Natural killer cell treated with Interleukin-12 subunit alpha and Interleukin-12 subunit beta and Interleukin-15 and Interleukin-18, amount 100 ng/mL, for 72 hours (primary cell): Measurements from ENCODE around the gene TMEM244. TPM values are rescaled to one million over a fixed set of nuclear protein-coding genes. Genes with fewer than 3 reads are reported as not detected.
"Not testable (repeated sequence)": the region's sequence is repeated elsewhere in the genome, so short reads cannot be mapped to it uniquely, and the experiment has no call there.

Experiments used
- ATAC-seq, 2 donors: fragments of 150-1000 bp; cut with Tn5 transposase in 1 of 2; sonication (Bioruptor Pico), chemical (Tn5 transposase) in 1 of 2; 2 replicates each; pipeline ENCODE4 v1.10.0; 2021
- DNase-seq: peaks from one replicate; pipeline ENCODE4 v3.0.0; 2022; ENCODE audit warnings: low spot score
- H3K27ac Mint-ChIP-seq, 2 donors: 1 replicate in 1 of 2; 2 replicates in 1 of 2; pipeline ENCODE4 v1.8.0; 2022; ENCODE audit warnings: mixed read lengths in 2 of 2, mild to moderate bottlenecking in 1 of 2, moderate library complexity in 1 of 2
- H3K27me3 Mint-ChIP-seq, 2 donors: 1 replicate in 1 of 2; 2 replicates in 1 of 2; pipeline ENCODE4 v1.8.0; 2022; ENCODE audit warnings: mixed read lengths in 2 of 2
- H3K36me3 Mint-ChIP-seq: one replicate; pipeline ENCODE4 v1.8.0; 2022; ENCODE audit warnings: mixed read lengths
- H3K4me1 Mint-ChIP-seq, 2 donors: 1 replicate in 1 of 2; 2 replicates in 1 of 2; pipeline ENCODE4 v1.8.0; 2022; ENCODE audit warnings: low read depth in 2 of 2, mixed read lengths in 2 of 2, mild to moderate bottlenecking in 1 of 2
- H3K4me3 Mint-ChIP-seq: one replicate; pipeline ENCODE4 v1.8.0; 2022; ENCODE audit warnings: mixed read lengths
- H3K9me3 Mint-ChIP-seq: 2 replicates; pipeline ENCODE4 v1.8.0; 2022; ENCODE audit warnings: mixed read lengths
- total RNA-seq, 2 donors: library from RNA; stranded (reverse); gene quantifications; one replicate each; pipeline ENCODE4 v1.2.3, GENCODE V29; 2022

The TMEM244 gene
- total RNA-seq, 2 donors from 2014 or later = not detected

DNA sequence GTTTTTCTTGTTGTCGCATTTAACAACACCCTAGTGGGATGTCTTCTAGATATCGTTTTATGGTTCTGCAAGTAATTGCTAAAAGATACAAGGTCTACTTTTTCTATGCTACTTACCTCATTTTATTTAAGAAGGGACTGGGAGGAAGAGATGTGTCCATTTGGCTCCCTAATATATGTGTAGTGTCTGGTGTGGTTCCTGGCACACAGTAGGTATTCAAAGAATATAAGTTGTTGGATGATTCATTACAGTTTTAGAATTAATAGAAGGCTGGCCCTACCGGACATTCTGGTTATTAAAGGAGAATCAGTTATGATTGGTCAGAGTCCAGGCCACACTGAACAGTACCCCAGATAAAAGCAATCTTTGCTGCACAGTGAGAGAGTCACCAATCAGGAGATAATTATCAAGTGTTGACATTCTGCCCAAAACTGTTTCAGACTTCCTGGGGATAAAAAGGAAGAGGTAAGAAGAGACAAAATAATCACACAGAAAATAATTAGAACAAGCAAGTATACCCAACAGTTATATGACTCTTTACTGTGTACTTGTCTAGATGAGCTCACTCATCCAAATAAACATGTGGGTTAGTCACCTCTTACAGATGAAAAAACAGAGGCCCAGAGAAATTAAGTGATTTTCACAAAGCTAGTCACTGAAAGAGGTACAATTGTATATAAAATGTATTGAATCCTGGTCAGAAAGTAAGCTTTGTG, 7.0 kb downstream of the TMEM244 start:
- H3K4me3 Mint-ChIP-seq = no peak overlapping the region
- no peak for DNase-seq
- H3K36me3 Mint-ChIP-seq = no peaks in the 10 kb centered on the region
- no peaks in the 10 kb centered on the region for H3K9me3 Mint-ChIP-seq
- H3K27ac Mint-ChIP-seq = no peak overlapping the region
- peaks cover 0 to 6% of the 10 kb centered on the region in 2 donors for H3K4me1 Mint-ChIP-seq
- H3K27me3 Mint-ChIP-seq = peaks cover 4 to 15% of the 10 kb centered on the region in 2 donors
- no peak for ATAC-seq

DNA sequence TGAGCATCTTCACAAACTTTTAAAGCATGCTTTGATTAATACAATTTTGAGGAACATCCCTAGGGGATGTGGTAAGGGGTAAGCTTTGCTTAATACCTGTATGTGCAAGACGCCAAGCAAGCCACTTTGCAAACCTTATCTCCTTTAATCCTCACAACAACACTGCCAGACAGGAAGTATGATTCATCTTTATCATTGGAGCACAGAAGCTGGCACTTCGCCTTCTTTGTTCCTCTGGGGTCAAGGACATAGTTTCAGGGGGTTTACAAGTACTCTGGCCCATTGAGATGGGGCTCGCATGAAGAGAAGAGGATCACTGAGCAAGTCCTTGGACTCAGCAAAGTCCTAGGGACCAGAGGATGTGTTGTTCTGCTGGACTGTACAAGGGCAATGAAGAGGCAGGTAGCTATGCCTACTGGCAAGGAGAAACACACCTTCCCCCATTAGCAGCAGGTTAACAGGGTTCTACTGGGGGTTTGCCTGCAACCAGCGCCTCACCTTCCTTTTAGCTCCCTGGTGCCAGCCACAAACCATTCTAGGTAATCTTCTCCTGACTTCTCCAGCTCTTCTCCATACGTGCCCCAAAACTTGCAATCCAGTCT, 8.8 kb downstream of the TMEM244 start:
- Mint-ChIP-seq H3K9me3 (no peaks in the 10 kb centered on the region), H3K27ac (no peak overlapping the region), H3K4me3 (no peak overlapping the region), H3K27me3 (peaks cover 12 to 26% of the 10 kb centered on the region in 2 donors), H3K4me1 (peaks cover 0 to 6% of the 10 kb centered on the region in 2 donors), H3K36me3 (no peaks in the 10 kb centered on the region)
- DNase-seq (no peak), ATAC-seq (no peak)

DNA sequence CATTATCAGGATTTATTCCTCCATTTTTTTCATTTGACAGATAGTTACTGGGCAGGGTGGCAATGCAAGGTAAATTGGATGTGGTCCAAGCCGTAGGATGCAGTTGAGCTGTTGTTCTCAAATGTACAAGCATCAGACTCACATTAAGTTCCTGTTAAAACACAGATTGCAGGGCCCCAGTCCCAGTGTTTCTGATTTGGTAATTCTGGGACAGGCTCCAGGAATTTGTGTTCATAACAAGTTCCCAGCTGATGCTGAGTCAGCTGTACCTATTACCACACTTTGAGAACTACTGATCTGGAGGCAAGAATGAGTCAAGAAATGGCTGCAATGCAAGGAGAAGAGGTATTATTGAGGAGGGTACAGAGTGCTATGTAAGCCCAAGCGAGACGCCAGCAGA, 11.7 kb downstream of the TMEM244 start:
- DNase-seq = no peak
- Mint-ChIP-seq H3K4me3 (no peak overlapping the region), H3K27ac (no peak overlapping the region), H3K9me3 (no peaks in the 10 kb centered on the region), H3K27me3 (peaks cover 16 to 29% of the 10 kb centered on the region in 2 donors), H3K36me3 (no peaks in the 10 kb centered on the region), H3K4me1 (peaks cover 0 to 6% of the 10 kb centered on the region in 2 donors)
- ATAC-seq = no peak

DNA sequence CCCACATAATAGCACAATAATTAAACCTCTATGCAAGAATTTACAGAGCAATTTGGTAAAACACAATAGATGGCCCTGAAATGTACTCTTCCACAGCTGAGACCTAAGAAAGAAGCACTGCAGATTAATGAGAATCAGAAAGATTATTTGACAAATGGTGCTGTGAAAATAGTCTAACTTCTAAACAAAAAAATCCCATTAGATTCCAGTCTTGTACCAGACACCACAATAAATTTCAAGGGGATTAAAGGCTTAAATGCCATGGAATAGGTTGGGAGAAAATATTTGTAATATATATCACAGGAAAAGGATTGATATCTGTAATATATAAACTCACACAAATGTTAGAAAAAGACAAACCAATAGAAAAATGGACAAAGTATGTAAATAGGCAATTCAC, 14.4 kb downstream of the TMEM244 start:
- no peak for ATAC-seq
- DNase-seq = no peak
- Mint-ChIP-seq H3K4me3 (no peak overlapping the region), H3K27me3 (peaks cover 19 to 20% of the 10 kb centered on the region in 2 donors), H3K36me3 (no peaks in the 10 kb centered on the region), H3K27ac (no peak overlapping the region), H3K4me1 (no peaks in the 10 kb centered on the region), H3K9me3 (no peaks in the 10 kb centered on the region)

DNA sequence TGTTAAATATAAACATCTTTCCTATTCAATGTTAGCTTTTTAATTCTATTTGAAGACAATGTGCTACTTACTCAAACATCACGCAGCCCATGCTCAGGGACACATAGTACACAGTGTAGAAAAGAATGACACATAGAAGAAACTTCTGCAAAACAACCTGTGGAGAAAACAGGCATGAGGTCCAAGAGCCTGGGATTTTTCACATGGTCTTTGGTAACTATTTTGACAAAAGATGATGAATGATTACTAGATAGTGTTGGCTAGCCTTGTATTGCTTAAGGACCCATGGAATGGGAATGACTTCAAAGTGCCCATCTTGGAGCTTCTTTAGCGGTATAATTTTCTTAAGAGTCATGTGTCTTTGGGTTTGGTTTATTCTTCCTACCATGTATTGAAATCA, 15.4 kb downstream of the TMEM244 start:
- no peak for ATAC-seq

DNA sequence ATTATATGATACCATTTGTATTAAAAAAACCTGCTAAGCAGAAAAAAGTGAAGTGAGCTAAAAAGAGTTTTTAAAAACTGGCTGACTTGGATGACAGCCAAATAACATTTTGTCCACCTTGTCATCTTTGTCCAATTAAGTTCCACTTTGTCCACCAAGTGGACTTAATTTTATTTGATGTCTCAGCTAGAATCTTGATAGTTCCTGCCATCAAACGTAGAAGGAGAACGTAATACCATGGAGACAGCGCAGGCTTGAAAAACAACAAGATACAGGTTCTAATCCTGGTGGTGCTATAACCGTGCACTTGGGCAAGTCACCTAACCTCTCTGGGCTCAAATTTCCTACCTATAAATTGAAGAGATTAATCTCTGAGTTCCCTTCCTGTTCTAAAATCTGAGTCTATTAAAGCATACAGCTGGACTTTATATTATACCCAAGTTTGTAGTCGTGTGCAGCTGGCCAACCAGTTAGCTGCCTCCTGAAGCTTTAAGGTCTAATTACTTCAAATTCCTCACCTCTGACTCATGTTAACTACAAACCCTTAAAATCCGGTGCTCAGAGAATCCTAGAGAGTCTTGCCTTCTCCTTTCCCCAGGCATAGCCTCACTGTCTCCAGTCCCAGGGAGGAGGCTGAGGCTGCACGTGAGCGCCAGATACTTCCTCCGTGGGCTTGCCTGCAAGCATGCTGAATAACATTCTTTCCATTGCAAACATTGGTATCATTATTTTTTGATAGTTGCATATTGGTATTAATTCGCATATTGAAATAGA, 16.8 kb downstream of the TMEM244 start:
- ATAC-seq (no peak), DNase-seq (no peak)
- Mint-ChIP-seq H3K9me3 (no peaks in the 10 kb centered on the region), H3K4me3 (no peak overlapping the region), H3K4me1 (no peaks in the 10 kb centered on the region), H3K27me3 (peaks cover 14 to 21% of the 10 kb centered on the region in 2 donors), H3K27ac (no peak overlapping the region), H3K36me3 (no peaks in the 10 kb centered on the region)

More for the DNA sequence above, 15.4 kb downstream of the TMEM244 start:
- no peaks in the 10 kb centered on the region for H3K36me3 Mint-ChIP-seq
- H3K27me3 Mint-ChIP-seq = peaks cover 19 to 20% of the 10 kb centered on the region in 2 donors
- no peaks in the 10 kb centered on the region for H3K4me1 Mint-ChIP-seq
- no peaks in the 10 kb centered on the region for H3K9me3 Mint-ChIP-seq
- H3K27ac Mint-ChIP-seq = no peak overlapping the region
- no peak for DNase-seq
- no peak overlapping the region for H3K4me3 Mint-ChIP-seq

DNA sequence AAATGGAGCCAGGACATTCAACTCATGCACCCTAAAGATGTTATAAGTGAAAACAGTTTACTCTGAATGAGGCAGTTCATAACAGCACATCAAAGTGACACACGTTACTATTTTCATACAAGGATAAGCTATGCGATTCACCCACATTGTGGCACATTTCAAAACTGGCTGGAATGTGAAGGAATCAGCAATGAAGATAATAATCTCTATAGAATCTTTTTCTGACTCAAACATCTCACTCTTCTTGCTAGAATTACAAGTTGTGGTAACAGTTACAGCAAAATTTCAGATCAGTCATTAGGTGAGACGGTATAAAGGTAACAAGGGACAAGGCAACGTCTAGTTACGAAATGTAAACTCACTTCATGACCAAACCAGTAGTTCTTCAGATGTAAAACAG, 17.5 kb downstream of the TMEM244 start:
- no peak overlapping the region for H3K4me3 Mint-ChIP-seq
- H3K9me3 Mint-ChIP-seq = no peaks in the 10 kb centered on the region
- peaks cover 14 to 23% of the 10 kb centered on the region in 2 donors for H3K27me3 Mint-ChIP-seq
- no peaks in the 10 kb centered on the region for H3K4me1 Mint-ChIP-seq
- no peak for ATAC-seq
- H3K36me3 Mint-ChIP-seq = no peaks in the 10 kb centered on the region
- no peak overlapping the region for H3K27ac Mint-ChIP-seq
- no peak for DNase-seq

DNA sequence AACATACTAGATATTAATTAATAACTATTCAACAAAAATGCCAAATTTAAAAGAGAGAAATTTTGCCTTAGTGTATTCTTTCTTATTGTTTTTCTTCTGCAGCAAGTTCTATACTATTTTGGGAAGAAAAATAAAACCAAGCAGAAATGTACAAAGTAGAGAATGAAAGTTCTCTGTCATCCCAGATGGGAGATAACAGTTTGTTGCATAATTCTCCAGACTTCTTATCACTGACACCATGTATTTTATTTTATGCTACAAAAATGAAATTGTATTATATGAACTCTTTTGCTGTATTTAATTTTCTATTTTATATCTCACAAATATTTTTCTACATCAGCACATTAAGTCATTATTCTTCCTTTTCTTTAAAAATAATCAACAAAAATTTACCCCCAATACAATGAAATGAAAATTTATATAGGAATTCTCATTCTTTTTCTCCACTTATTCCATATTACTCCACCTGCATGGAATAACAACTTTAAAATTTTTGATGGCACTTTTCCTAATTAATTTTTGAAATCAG, 18.2 kb downstream of the TMEM244 start:
- ATAC-seq (no peak), DNase-seq (no peak)
- Mint-ChIP-seq H3K4me1 (no peaks in the 10 kb centered on the region), H3K9me3 (no peaks in the 10 kb centered on the region), H3K27me3 (peaks cover 15 to 24% of the 10 kb centered on the region in 2 donors), H3K27ac (no peak overlapping the region), H3K4me3 (no peak overlapping the region), H3K36me3 (peaks cover 4% of the 10 kb centered on the region)

DNA sequence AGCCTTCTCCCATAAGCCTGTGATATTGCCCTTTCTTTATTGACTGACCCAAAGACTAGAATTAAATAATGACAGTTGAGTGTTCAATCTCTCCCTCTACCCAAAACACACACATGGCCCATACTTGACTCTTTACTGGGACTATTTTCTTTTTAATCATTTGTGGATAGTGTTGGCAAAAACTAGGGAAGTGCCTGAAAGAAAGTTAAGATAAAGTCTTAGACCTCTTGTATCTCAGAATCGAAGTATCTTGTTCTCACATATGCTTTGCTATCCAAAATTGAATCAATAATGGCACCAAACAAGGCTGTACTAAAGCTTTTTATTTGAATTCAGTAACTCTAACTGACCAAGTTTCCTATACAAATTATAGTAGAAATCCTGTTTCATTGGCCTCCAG, 19.0 kb downstream of the TMEM244 start:
- H3K36me3 Mint-ChIP-seq = peaks cover 4% of the 10 kb centered on the region
- H3K27me3 Mint-ChIP-seq = peaks cover 12 to 16% of the 10 kb centered on the region in 2 donors
- no peak overlapping the region for H3K4me3 Mint-ChIP-seq
- no peak for DNase-seq
- no peaks in the 10 kb centered on the region for H3K9me3 Mint-ChIP-seq
- ATAC-seq = no peak
- H3K4me1 Mint-ChIP-seq = no peaks in the 10 kb centered on the region
- H3K27ac Mint-ChIP-seq = no peak overlapping the region

DNA sequence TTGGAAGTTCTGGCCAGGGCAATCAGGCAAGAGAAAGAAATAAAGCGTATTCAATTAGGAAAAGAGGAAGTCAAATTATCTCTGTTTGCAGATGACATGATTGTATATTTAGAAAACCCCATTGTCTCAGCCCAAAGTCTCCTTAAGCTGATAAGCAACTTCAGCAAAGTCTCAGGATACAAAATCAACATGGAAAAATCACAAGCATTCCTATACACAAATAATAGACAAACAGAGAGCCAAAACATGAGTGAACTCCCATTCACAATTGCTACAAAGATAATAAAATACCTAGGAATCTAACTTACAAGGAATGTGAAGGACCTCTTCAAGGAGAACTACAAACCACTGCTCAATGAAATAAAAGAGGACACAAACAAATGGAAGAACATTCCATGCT, 21.6 kb downstream of the TMEM244 start:
- not testable (repeated sequence) for H3K4me1 Mint-ChIP-seq, ATAC-seq, DNase-seq, H3K9me3 Mint-ChIP-seq, H3K27ac Mint-ChIP-seq, H3K36me3 Mint-ChIP-seq, H3K4me3 Mint-ChIP-seq
- H3K27me3 Mint-ChIP-seq = peaks cover 9 to 16% of the 10 kb centered on the region in 2 donors

DNA sequence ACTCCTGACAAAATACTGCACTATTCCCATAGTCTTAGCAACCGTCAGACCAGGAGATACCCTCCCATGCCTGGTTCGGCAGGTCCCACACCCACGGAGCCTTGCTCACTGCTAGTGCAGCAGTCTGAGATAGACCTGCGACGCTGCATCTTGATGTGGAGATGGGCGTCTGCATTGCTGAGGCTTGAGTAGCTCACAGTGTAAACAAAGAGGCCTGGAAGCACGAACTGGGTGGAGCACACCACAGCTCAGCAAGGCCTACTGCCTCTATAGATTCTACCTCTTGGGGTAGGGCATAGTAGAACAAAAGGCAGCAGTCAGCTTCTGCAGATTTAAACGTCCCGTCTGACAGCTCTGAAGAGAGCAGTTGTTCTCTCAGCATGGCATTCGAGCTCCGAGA, 25.4 kb downstream of the TMEM244 start:
- Mint-ChIP-seq H3K9me3 (no peaks in the 10 kb centered on the region), H3K4me3 (no peak overlapping the region), H3K4me1 (no peaks in the 10 kb centered on the region), H3K27me3 (peaks cover 6 to 16% of the 10 kb centered on the region in 2 donors), H3K27ac (no peak overlapping the region), H3K36me3 (peaks cover 4% of the 10 kb centered on the region)
- ATAC-seq = no peak
- no peak for DNase-seq

DNA sequence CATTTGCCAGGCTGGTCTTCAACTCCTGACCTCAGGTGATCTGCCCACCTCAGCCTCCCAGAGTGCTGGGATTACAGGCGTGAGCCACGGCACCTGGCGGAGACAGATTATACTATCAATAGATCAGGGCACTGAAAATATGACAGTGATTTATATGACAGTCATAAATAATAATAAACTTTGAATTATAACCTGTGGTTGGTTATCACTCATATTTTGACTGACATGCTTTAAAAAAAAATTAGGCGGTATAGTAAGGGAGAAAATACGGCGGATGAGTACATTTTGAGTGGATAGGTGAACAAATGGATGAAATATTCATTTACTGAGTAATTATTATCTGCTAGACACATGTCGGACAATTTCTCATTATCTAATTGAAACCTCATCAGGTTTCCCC, 28.8 kb downstream of the TMEM244 start:
- Mint-ChIP-seq H3K27me3 (peaks cover 0 to 5% of the 10 kb centered on the region in 2 donors), H3K27ac (no peak overlapping the region), H3K4me1 (no peaks in the 10 kb centered on the region), H3K4me3 (no peak overlapping the region), H3K9me3 (no peaks in the 10 kb centered on the region), H3K36me3 (no peaks in the 10 kb centered on the region)
- no peak for ATAC-seq
- DNase-seq = no peak

DNA sequence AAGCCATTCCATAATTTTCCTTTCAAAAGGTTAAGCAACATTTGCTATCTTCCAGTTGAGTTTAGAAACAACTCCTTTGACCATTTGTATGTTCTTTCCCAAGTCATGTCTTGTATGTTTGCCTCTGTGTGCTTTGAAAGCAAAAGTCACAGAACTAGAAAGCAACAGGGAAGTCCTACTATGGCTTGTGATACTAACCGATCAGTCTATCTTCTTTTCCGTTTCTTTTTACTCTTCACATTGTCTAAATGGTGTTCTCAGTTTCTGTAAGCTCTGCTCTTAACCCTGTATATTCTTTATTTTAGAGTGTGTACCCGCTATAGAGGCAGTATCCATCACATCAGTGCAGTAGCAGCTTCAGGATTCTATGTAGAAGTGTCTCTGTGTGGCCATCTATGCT, 32.9 kb downstream of the TMEM244 start:
- Mint-ChIP-seq H3K4me1 (no peaks in the 10 kb centered on the region), H3K27ac (no peak overlapping the region), H3K4me3 (no peak overlapping the region), H3K9me3 (no peaks in the 10 kb centered on the region), H3K36me3 (no peaks in the 10 kb centered on the region), H3K27me3 (peaks cover 0 to 5% of the 10 kb centered on the region in 2 donors)
- ATAC-seq = no peak
- DNase-seq = no peak

DNA sequence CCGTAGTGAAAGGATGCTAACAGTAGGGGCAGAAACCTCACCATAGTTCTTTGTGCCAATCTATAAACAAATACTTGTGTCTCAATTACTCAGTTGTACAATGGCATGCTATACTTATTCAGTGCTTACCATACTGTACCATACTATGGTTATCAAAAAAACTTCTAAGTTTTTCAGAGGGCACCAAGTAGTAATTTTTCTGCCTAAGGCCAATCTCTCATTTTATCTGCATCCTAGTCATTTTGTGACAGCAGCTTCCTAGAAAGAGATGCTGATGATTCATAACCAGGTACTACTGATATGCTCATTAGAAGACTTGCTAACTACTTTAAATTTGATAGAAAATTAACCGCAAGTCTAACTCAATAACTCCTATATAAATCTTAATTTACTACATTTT, 42.9 kb downstream of the TMEM244 start:
- Mint-ChIP-seq H3K27me3 (peaks cover 13 to 31% of the 10 kb centered on the region in 2 donors), H3K9me3 (no peaks in the 10 kb centered on the region), H3K36me3 (no peaks in the 10 kb centered on the region), H3K27ac (no peak overlapping the region), H3K4me3 (no peak overlapping the region), H3K4me1 (no peaks in the 10 kb centered on the region)
- no peak for ATAC-seq
- no peak for DNase-seq
